ENCODE data around the gene CTTN. TPM values are rescaled to one million over a fixed set of nuclear protein-coding genes. Genes with fewer than 3 reads are reported as not detected.
"Not testable (repeated sequence)": the region's sequence is repeated elsewhere in the genome, so short reads cannot be mapped to it uniquely, and the experiment has no call there.

Gene CTTN
- total RNA-seq, 4 donors from 2014 or later: 261 to 536 (median 402) TPM

GRCh38 chr11:70389201-70389600 lies 9.1 kb upstream of the CTTN start:
- no peaks in the 10 kb centered on the region for H3K27me3 ChIP-seq
- peaks cover 0 to 12% (median 0%) of the 10 kb centered on the region in 3 donors for H3K36me3 ChIP-seq
- H3K9me3 ChIP-seq: no peaks in the 10 kb centered on the region
- H3K4me3 ChIP-seq: no peak overlapping the region
- H3K4me1 ChIP-seq: no peaks in the 10 kb centered on the region
- no peak for DNase-seq
- TF ChIP-seq CTCF (IDR thresholded peaks at IDR 0.05) (no peak), POLR2A (IDR thresholded peaks at IDR 0.05) (no peak)
- no peak overlapping the region for H3K27ac ChIP-seq

- DNase-seq, H3K4me1 ChIP-seq, H3K36me3 ChIP-seq, H3K27me3 ChIP-seq, H3K4me3 ChIP-seq, H3K27ac ChIP-seq, H3K9me3 ChIP-seq: not testable (repeated sequence)
These were observed 7.4 kb upstream of the CTTN start for GRCh38 chr11:70390882-70391281.

- DNase-seq: no peak
- Histone ChIP-seq H3K36me3 (no peaks in the 10 kb centered on the region), H3K27me3 (no peaks in the 10 kb centered on the region), H3K27ac (no peak overlapping the region), H3K9me3 (no peaks in the 10 kb centered on the region), H3K4me1 (peaks cover 0 to 22% (median 12%) of the 10 kb centered on the region in 4 donors), H3K4me3 (no peak overlapping the region)
- TF ChIP-seq CTCF (IDR thresholded peaks at IDR 0.05) (no peak), POLR2A (IDR thresholded peaks at IDR 0.05) (no peak)
These were observed 3.9 kb upstream of the CTTN start for GRCh38 chr11:70394211-70394950.

- no peaks in the 10 kb centered on the region for H3K36me3 ChIP-seq
- H3K4me3 ChIP-seq: peak overlapping the region; percentile 58 to 96 (median 74)
- no peaks in the 10 kb centered on the region for H3K9me3 ChIP-seq
- no peaks in the 10 kb centered on the region for H3K27me3 ChIP-seq
- TF ChIP-seq POLR2A (IDR thresholded peaks at IDR 0.05) (no peak), CTCF (IDR thresholded peaks at IDR 0.05) (no peak)
- H3K4me1 ChIP-seq: peaks cover 0 to 25% (median 17%) of the 10 kb centered on the region in 4 donors
- peak overlapping the region in 3 of 4 donors; percentile 67 to 94 (median 89) for H3K27ac ChIP-seq
- DNase-seq: no peak
These were observed 870 bp upstream of the CTTN start for GRCh38 chr11:70397336-70397982.

GRCh38 chr11:70398834-70399680 lies 728 bp downstream of the CTTN start:
- H3K4me1 ChIP-seq: peaks cover 0 to 25% (median 17%) of the 10 kb centered on the region in 4 donors
- no peaks in the 10 kb centered on the region for H3K36me3 ChIP-seq
- DNase-seq: no peak
- H3K27me3 ChIP-seq: no peaks in the 10 kb centered on the region
- no peak for TF ChIP-seq CTCF (IDR thresholded peaks at IDR 0.05)
- TF ChIP-seq POLR2A (IDR thresholded peaks at IDR 0.05): no peak
- peak overlapping the region; percentile 58 to 96 (median 74) for H3K4me3 ChIP-seq
- peak overlapping the region; percentile 67 to 94 (median 84) for H3K27ac ChIP-seq
- H3K9me3 ChIP-seq: no peaks in the 10 kb centered on the region

All from Peyer's patch (tissue), 4 donors.